Activated CD4-positive, alpha-beta T cell treated with anti-CD3 and anti-CD28 coated beads for 4 hours (primary cell): ENCODE measurements around the gene OR2C1.

Experiments used
- DNase-seq, 2 donors: peaks; one replicate each; pipeline ENCODE4 v3.0.0-alpha.2; 2020

Gene OR2C1

DNA sequence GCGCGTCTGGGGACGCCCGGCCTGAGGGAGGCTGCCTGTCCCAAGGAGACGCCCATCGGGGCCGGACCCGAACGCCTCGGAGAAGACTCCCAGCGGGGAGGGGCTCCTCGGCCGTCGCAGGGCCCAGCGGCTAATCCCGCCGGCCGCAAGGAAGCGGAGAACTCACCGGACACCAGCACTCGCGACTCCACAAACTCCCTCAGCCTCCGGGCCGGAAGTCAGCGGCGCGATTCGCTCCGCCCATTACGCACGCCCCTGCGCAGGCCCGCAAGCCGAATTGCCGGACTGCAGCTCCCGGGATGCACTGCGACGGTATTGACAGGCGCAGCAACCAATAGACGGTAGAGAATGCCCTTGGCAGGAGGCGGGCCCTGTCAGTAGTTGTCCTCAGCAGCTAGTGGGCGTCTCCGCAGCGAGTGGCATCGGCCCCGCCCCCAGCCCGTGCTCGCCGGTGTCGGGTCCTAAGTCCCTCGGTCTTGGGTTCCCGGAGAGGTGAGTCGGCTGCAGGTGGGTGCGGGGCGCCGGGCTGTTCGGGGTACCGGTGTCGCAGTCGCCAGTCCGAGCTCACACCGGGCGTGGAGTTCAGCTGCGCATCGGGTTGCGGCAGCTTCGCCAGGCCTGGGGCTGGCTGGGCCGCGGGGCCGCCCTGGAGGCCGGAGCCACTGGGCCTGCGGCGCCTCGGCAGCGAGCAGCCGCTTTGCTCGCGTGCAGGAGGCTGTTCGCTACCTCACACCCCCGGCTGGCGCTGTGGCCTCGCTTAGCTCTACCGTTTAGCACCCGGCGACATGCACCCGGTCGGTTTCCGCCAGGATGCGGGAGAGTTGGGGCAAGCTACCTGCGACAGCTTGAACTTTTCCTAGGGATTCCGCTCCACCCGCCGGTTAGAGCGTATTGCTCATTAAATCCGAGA, 45.3 kb downstream of the OR2C1 start, which contains the start of the genes ZNF174 and ZSCAN32:
ZNF174 (plus strand) TSS at position 437 of the 910 bp plus-strand sequence. CDS start 790 bp downstream, outside the sequence.
ZSCAN32 (minus strand) TSS at position 226 of the 910 bp plus-strand sequence. CDS start 3,447 bp downstream, outside the sequence.
- DNase-seq, result peak; percentile 98

DNA sequence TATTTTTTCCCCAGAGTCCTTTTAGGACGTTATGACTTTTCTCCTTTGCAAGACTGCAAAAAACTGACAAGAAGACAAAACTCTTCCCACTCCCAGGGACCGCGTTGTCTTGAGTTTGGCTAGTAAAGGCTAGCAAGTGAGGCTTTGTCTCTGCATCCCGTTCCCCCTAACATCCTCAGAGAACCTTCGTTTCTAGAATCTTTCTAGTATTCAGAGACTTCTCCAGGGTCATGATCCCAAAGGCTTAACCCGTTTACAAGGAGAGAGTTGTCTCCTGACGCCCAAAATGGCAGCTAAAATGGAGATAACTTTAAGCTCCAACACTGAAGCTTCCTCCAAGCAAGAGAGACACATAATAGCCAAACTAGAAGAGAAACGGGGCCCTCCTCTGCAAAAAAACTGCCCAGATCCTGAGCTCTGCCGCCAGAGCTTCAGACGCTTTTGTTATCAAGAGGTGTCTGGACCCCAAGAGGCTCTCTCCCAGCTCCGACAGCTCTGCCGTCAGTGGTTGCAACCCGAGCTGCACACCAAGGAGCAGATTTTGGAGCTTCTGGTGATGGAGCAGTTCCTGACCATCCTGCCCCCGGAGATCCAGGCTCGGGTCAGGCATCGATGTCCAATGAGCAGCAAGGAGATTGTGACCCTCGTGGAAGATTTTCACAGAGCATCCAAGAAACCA, 46.2 kb downstream of the OR2C1 start:
- DNase-seq, result no peak
